H9 (cell line): ENCODE data around the gene ITGB3. TPM values are rescaled to one million over a fixed set of nuclear protein-coding genes. Genes with fewer than 3 reads are reported as not detected.

Experiments
- DNase-seq: peaks from one replicate; pipeline ENCODE4 v3.0.0-alpha.2; 2017
- H2AFZ ChIP-seq: one replicate; pipeline ENCODE4 v1.6.1; 2013; ENCODE audit warnings: mild to moderate bottlenecking, low read length, control low read depth, moderate library complexity
- H2AK5ac ChIP-seq: 2 replicates; pipeline ENCODE4 v1.6.1; 2013; ENCODE audit warnings: low read length, control low read depth, mixed read lengths; ENCODE audit not compliant: insufficient read length
- H2BK120ac ChIP-seq: one replicate; pipeline ENCODE4 v1.6.1; 2013; ENCODE audit warnings: low read depth, mild to moderate bottlenecking, low read length, control low read depth, inconsistent platforms; ENCODE audit not compliant: poor library complexity, severe bottlenecking
- H2BK12ac ChIP-seq: 2 replicates; pipeline ENCODE4 v1.6.1; 2013; ENCODE audit warnings: low read length, control low read depth, mixed read lengths, low read depth; ENCODE audit not compliant: insufficient read length
- H2BK15ac ChIP-seq: 2 replicates; pipeline ENCODE4 v1.6.1; 2013; ENCODE audit warnings: low read depth, low read length, control low read depth
- H2BK20ac ChIP-seq: one replicate; pipeline ENCODE4 v1.6.1; 2013; ENCODE audit warnings: low read depth, mild to moderate bottlenecking, low read length, control low read depth, inconsistent platforms; ENCODE audit not compliant: poor library complexity, severe bottlenecking
- H2BK5ac ChIP-seq: 2 replicates; pipeline ENCODE4 v1.6.1; 2013; ENCODE audit warnings: low read length, control low read depth, mixed read lengths; ENCODE audit not compliant: insufficient read length
- H3K14ac ChIP-seq: 2 replicates; pipeline ENCODE4 v1.6.1; 2013; ENCODE audit warnings: low read length, control low read depth; ENCODE audit not compliant: insufficient read depth
- H3K18ac ChIP-seq: 2 replicates; pipeline ENCODE4 v1.6.1; 2013; ENCODE audit warnings: low read depth, mild to moderate bottlenecking, mixed read lengths, low read length, control low read depth; ENCODE audit not compliant: insufficient read length
- H3K23ac ChIP-seq: 2 replicates; pipeline ENCODE4 v1.6.1; 2013; ENCODE audit warnings: low read length, control low read depth, mixed read lengths, low read depth; ENCODE audit not compliant: insufficient read length
- H3K23me2 ChIP-seq: 2 replicates; pipeline ENCODE4 v1.6.1; 2013; ENCODE audit warnings: low read depth, mild to moderate bottlenecking, mixed read lengths, low read length, control low read depth; ENCODE audit not compliant: insufficient read length, poor library complexity, severe bottlenecking
- H3K27ac ChIP-seq: 2 replicates; pipeline ENCODE4 v1.5.1; 2013; ENCODE audit warnings: low read length, control low read depth, mixed read lengths, low read depth; ENCODE audit not compliant: insufficient read length
- H3K27me3 ChIP-seq: 2 replicates; pipeline ENCODE4 v1.6.1; 2013; ENCODE audit warnings: low read length, control low read depth, inconsistent platforms; ENCODE audit not compliant: insufficient read depth
- H3K4ac ChIP-seq: 2 replicates; pipeline ENCODE4 v1.6.1; 2013; ENCODE audit warnings: low read depth, mild to moderate bottlenecking, control low read depth, inconsistent platforms, low read length, moderate library complexity
- H3K4me1 ChIP-seq: 2 replicates; pipeline ENCODE4 v1.6.1; 2013; ENCODE audit warnings: low read length, control low read depth, inconsistent platforms; ENCODE audit not compliant: insufficient read depth
- H3K4me2 ChIP-seq: 2 replicates; pipeline ENCODE4 v1.6.1; 2013; ENCODE audit warnings: low read length, control low read depth, mixed read lengths; ENCODE audit not compliant: insufficient read length, insufficient read depth
- H3K56ac ChIP-seq: 2 replicates; pipeline ENCODE4 v1.6.1; 2013; ENCODE audit warnings: low read depth, mild to moderate bottlenecking, mixed read lengths, low read length, control low read depth; ENCODE audit not compliant: insufficient read length
- H3K79me1 ChIP-seq: 2 replicates; pipeline ENCODE4 v1.6.1; 2013; ENCODE audit warnings: low read depth, mild to moderate bottlenecking, moderate library complexity, low read length, control low read depth, inconsistent platforms; ENCODE audit not compliant: insufficient read depth, poor library complexity, severe bottlenecking
- H3K79me2 ChIP-seq: 2 replicates; pipeline ENCODE4 v1.6.1; 2013; ENCODE audit warnings: low read length, control low read depth, inconsistent platforms; ENCODE audit not compliant: insufficient read depth
- H3K9ac ChIP-seq: 2 replicates; pipeline ENCODE4 v1.6.1; 2013; ENCODE audit warnings: low read length, control low read depth, mixed read lengths; ENCODE audit not compliant: insufficient read length; ENCODE audit errors: extremely low read depth
- H3K9me3 ChIP-seq: one replicate; pipeline ENCODE4 v1.6.1; 2013; ENCODE audit warnings: low read depth, low read length, inconsistent platforms; ENCODE audit not compliant: control insufficient read depth
- H3T11ph ChIP-seq: one replicate; pipeline ENCODE4 v1.6.1; 2013; ENCODE audit warnings: mild to moderate bottlenecking, low read length, control low read depth, inconsistent platforms
- H4K20me1 ChIP-seq: one replicate; pipeline ENCODE4 v1.6.1; 2013; ENCODE audit not compliant: control insufficient read depth, insufficient read length, insufficient read depth
- H4K5ac ChIP-seq: 2 replicates; pipeline ENCODE4 v1.6.1; 2013; ENCODE audit warnings: low read depth, mild to moderate bottlenecking, mixed read lengths, low read length, control low read depth; ENCODE audit not compliant: insufficient read length
- H4K8ac ChIP-seq: replicated peaks from 2 replicates; pipeline ENCODE4 v1.6.1; 2013; ENCODE audit warnings: low read length, control low read depth, mixed read lengths, low read depth; ENCODE audit not compliant: insufficient read length
- H4K91ac ChIP-seq: 2 replicates; pipeline ENCODE4 v1.6.1; 2013; ENCODE audit warnings: low read depth, mild to moderate bottlenecking, moderate library complexity, mixed read lengths, low read length, control low read depth; ENCODE audit not compliant: insufficient read length
- H3K27ac Mint-ChIP-seq, 3 experiments: 2 replicates in 2 of 3; 3 replicates in 1 of 3; pipeline ENCODE4 v1.8.0; 2020 to 2021; ENCODE audit warnings: mixed read lengths in 3 of 3, mild to moderate bottlenecking in 1 of 3, moderate library complexity in 1 of 3
- H3K27me3 Mint-ChIP-seq: 2 replicates; pipeline ENCODE4 v1.8.0; 2021; ENCODE audit warnings: low read depth, mild to moderate bottlenecking, moderate library complexity, mixed read lengths
- H3K36me3 Mint-ChIP-seq, 3 experiments: 2 replicates in 2 of 3; 3 replicates in 1 of 3; pipeline ENCODE4 v1.8.0; 2020 to 2021; ENCODE audit warnings: low read depth in 3 of 3, mixed read lengths in 3 of 3; ENCODE audit not compliant: insufficient read depth in 1 of 3
- H3K4me1 Mint-ChIP-seq, 2 experiments: 2 replicates each; pipeline ENCODE4 v1.8.0; 2020; ENCODE audit warnings: mixed read lengths in 2 of 2
- H3K4me3 Mint-ChIP-seq, 2 experiments: 2 replicates in 1 of 2; 3 replicates in 1 of 2; pipeline ENCODE4 v1.8.0; 2020 to 2021; ENCODE audit warnings: mild to moderate bottlenecking in 2 of 2, mixed read lengths in 2 of 2, moderate library complexity in 1 of 2
- H3K9me3 Mint-ChIP-seq, 2 experiments: 2 replicates in 1 of 2; 3 replicates in 1 of 2; pipeline ENCODE4 v1.8.0; 2020; ENCODE audit warnings: mild to moderate bottlenecking in 2 of 2, mixed read lengths in 2 of 2, moderate library complexity in 1 of 2
- WGBS: extraction: QIAGEN DNeasy Blood & Tissue Kit; methylation state at CpG from one replicate; pipeline ENCODE4 v1.1.7; 2013; ENCODE audit warnings: missing lambda C conversion rate, low lambda C conversion rate, mixed read lengths; ENCODE audit not compliant: insufficient read length; ENCODE audit errors: extremely low coverage; 5-methylcytosine and 5-hydroxymethylcytosine counted together
- total RNA-seq: library from RNA; stranded (reverse); gene quantifications from 2 replicates; pipeline ENCODE4 v1.2.1, GENCODE V29; 2021
- TF ChIP-seq, protein P1 (sequence below): fragments of 200-600 bp; sonication (generic); conservative IDR thresholded peaks from 3 replicates; pipeline ENCODE4 v1.8.0; 2021; ENCODE audit warnings: antibody characterized with exemption, mild to moderate bottlenecking

Gene ITGB3
- total RNA-seq, 1 experiment from 2014 or later, result not detected

DNA sequence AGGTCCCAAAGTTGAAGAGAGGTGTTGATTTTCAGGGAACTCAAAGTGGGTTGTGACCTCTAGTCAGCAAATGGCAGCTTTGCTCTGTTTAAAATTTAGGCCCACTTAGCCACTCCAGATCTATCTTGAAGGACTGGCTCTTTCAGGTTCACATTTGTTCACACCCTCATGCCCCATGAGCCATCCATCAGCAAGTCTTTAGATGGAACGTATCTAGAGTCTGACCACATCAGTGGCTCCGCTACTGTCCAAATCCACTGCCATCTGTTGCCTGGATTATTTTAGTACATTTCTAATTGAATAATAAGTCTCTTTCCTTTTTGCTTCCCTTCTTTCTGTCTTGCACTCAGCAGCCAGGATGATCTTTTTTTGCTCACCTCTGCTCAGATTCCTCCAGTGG, 10.5 kb downstream of the ITGB3 start:
- peaks cover 5 to 10% of the 10 kb centered on the region in 2 experiments; a peak in 3 of 5 replicates for H3K9me3 Mint-ChIP-seq

More for the DNA sequence above, 10.5 kb downstream of the ITGB3 start:
- H3K4me1 ChIP-seq, result no peaks in the 10 kb centered on the region
- H3K14ac ChIP-seq, result no peak overlapping the region
- no peak overlapping the region for H3K4me2 ChIP-seq
- H3K4ac ChIP-seq, result no peak overlapping the region
- WGBS, result no CpG with 5 or more reads among the region's 2 CpGs
- no peak overlapping the region for H4K91ac ChIP-seq
- no peak for DNase-seq
- H3K4me3 Mint-ChIP-seq, result no peak overlapping the region
- H3K27me3 ChIP-seq, result no peaks in the 10 kb centered on the region
- no peaks in the 10 kb centered on the region for H4K20me1 ChIP-seq
- H3K79me2 ChIP-seq, result no peaks in the 10 kb centered on the region
- TF ChIP-seq, protein P1, sequence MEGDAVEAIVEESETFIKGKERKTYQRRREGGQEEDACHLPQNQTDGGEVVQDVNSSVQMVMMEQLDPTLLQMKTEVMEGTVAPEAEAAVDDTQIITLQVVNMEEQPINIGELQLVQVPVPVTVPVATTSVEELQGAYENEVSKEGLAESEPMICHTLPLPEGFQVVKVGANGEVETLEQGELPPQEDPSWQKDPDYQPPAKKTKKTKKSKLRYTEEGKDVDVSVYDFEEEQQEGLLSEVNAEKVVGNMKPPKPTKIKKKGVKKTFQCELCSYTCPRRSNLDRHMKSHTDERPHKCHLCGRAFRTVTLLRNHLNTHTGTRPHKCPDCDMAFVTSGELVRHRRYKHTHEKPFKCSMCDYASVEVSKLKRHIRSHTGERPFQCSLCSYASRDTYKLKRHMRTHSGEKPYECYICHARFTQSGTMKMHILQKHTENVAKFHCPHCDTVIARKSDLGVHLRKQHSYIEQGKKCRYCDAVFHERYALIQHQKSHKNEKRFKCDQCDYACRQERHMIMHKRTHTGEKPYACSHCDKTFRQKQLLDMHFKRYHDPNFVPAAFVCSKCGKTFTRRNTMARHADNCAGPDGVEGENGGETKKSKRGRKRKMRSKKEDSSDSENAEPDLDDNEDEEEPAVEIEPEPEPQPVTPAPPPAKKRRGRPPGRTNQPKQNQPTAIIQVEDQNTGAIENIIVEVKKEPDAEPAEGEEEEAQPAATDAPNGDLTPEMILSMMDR, result no peak
- no peak overlapping the region for H3K27ac Mint-ChIP-seq
- H3K79me1 ChIP-seq, result no peaks in the 10 kb centered on the region
- no peak overlapping the region for H2BK15ac ChIP-seq
- H3K27me3 Mint-ChIP-seq, result peaks cover 8% of the 10 kb centered on the region; the same call in 1 of the 2 replicates
- no peak overlapping the region for H3K56ac ChIP-seq
- no peak overlapping the region for H4K8ac ChIP-seq
- no peak overlapping the region for H2BK20ac ChIP-seq
- H2AFZ ChIP-seq, result no peak overlapping the region
- H3K4me1 Mint-ChIP-seq, result peaks cover 8 to 11% of the 10 kb centered on the region in 2 experiments
- H2BK120ac ChIP-seq, result no peak overlapping the region
- no peaks in the 10 kb centered on the region for H3K23me2 ChIP-seq
- H2BK5ac ChIP-seq, result no peak overlapping the region
- no peaks in the 10 kb centered on the region for H3K9me3 ChIP-seq
- no peak overlapping the region for H2AK5ac ChIP-seq
- H3K27ac ChIP-seq, result no peak overlapping the region
- H3K36me3 Mint-ChIP-seq, result peaks cover under 1 to 7% (median 2%) of the 10 kb centered on the region in 3 experiments; a peak in 4 of 7 replicates
- no peak overlapping the region for H3K23ac ChIP-seq
- no peak overlapping the region for H3K9ac ChIP-seq
- no peak overlapping the region for H4K5ac ChIP-seq
- no peak overlapping the region for H3K18ac ChIP-seq
- no peak overlapping the region for H3T11ph ChIP-seq
- no peak overlapping the region for H2BK12ac ChIP-seq
